ENCODE measurements around the gene SOX6.

DNA sequence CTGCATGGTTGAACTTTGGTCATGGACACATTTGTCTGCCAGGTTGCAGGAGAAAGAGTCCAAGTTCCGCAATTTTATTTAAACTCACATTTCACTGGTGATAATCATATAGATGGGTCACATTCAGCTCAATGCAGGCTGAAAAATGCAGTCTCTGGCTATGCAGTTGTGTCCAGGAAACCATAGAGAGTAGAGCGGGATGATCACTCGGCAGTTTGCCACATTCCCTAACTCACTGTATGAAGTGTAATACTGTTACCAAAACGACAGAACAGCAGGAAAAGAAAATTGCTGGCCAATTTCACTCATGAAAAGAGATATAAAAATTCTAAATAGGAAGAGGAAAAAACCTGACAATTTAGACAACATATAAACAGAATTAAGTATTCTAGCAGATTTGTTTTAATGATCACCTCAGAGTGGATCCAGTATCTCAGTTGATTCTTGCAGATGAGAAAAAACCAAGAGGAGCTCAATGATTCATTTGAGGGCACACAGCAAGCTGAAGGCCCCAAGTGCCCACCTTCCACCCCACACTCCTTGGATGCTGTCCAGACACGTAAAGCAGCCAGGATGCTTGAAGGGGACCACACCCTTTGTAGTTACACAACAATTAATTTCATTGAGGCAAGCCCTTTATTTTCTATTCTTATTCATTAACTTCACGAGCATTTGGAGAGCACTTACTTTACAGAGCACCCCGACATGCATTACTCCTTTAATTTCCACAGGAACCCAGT, 422.3 kb downstream of the SOX6 start:
- TF ChIP-seq, protein P1, sequence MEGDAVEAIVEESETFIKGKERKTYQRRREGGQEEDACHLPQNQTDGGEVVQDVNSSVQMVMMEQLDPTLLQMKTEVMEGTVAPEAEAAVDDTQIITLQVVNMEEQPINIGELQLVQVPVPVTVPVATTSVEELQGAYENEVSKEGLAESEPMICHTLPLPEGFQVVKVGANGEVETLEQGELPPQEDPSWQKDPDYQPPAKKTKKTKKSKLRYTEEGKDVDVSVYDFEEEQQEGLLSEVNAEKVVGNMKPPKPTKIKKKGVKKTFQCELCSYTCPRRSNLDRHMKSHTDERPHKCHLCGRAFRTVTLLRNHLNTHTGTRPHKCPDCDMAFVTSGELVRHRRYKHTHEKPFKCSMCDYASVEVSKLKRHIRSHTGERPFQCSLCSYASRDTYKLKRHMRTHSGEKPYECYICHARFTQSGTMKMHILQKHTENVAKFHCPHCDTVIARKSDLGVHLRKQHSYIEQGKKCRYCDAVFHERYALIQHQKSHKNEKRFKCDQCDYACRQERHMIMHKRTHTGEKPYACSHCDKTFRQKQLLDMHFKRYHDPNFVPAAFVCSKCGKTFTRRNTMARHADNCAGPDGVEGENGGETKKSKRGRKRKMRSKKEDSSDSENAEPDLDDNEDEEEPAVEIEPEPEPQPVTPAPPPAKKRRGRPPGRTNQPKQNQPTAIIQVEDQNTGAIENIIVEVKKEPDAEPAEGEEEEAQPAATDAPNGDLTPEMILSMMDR (IDR thresholded peaks at IDR 0.05), result no peak
- no peak for TF ChIP-seq POLR2A (IDR thresholded peaks at IDR 0.05)
